ENCODE data around the gene KCNJ9. TPM values are rescaled to one million over a fixed set of nuclear protein-coding genes. Genes with fewer than 3 reads are reported as not detected.

Gene KCNJ9
- total and polyA plus RNA-seq, 2 experiments from 2014 or later: 0.24 to 0.34 TPM

- Mint-ChIP-seq H3K36me3 (ENCODE audit: low read depth) (no peaks in the 10 kb centered on the region), H3K4me3 (no peak overlapping the region), H3K9me3 (no peaks in the 10 kb centered on the region; the same call in 2 of the 3 replicates), H3K27me3 (ENCODE audit: insufficient read depth, low read depth, poor library complexity) (peaks cover 4% of the 10 kb centered on the region), H3K4me1 (peaks cover 29% of the 10 kb centered on the region), H3K27ac (no peak overlapping the region)
- H3K4me1 ChIP-seq (ENCODE audit: insufficient read depth): peaks cover 25% of the 10 kb centered on the region
- H3K4me2 ChIP-seq: no peak overlapping the region
- no peaks in the 10 kb centered on the region for H3K36me3 ChIP-seq (ENCODE audit: insufficient read depth)
- H3K27me3 ChIP-seq (ENCODE audit: insufficient read depth): no peaks in the 10 kb centered on the region
- H3K9me2 ChIP-seq (ENCODE audit: insufficient read depth): no peaks in the 10 kb centered on the region
- no peak for DNase-seq (ENCODE audit: low spot score)
- no peak overlapping the region for H3K4me3 ChIP-seq
- H3K27ac ChIP-seq (ENCODE audit: low read depth): no peak overlapping the region
- no peaks in the 10 kb centered on the region for H4K20me1 ChIP-seq (replicated peaks; ENCODE audit: insufficient read depth)
- no peaks in the 10 kb centered on the region for H3F3A ChIP-seq (replicated peaks; ENCODE audit: low read depth)
- no peak for ATAC-seq
- TF ChIP-seq ZNF462 (CRISPR knock-in tag; IDR thresholded peaks at IDR 0.05): no peak
- no peak for TF ChIP-seq ETS1 (IDR thresholded peaks at IDR 0.05)
- no peak for TF ChIP-seq NANOG (IDR thresholded peaks at IDR 0.05; ENCODE audit: borderline replicate concordance)
- no peak for TF ChIP-seq ZNF114 (CRISPR knock-in tag; IDR thresholded peaks at IDR 0.05)
- TF ChIP-seq ZNF331 (CRISPR knock-in tag; IDR thresholded peaks at IDR 0.05; ENCODE audit: low read depth): no peak
- no peak for TF ChIP-seq STAT1 (IDR thresholded peaks at IDR 0.05; ENCODE audit: unreplicated experiment)
- TF ChIP-seq CTCF (conservative IDR thresholded peaks at IDR 0.05; ENCODE audit: low read depth in 2 of 2): no peak
- TF ChIP-seq JUNB (IDR thresholded peaks at IDR 0.05; ENCODE audit: unreplicated experiment): no peak
- no peak for TF ChIP-seq EZH2phosphoT487 (IDR thresholded peaks at IDR 0.05; ENCODE audit: unreplicated experiment)
- TF ChIP-seq CREB1 (CRISPR knock-in tag; IDR thresholded peaks at IDR 0.05; ENCODE audit: low read depth): no peak
- no peak overlapping the region for H2AFZ ChIP-seq
- H3K79me2 ChIP-seq (replicated peaks; ENCODE audit: insufficient read depth): no peaks in the 10 kb centered on the region
These were observed 18.2 kb upstream of the KCNJ9 start for GRCh38 chr1:160063176-160063575.
